Urothelium cell line (cell line): ENCODE results near the gene PRX.
"Not testable (repeated sequence)": the region's sequence is repeated elsewhere in the genome, so short reads cannot be mapped to it uniquely, and the experiment has no call there.

Experiments
- DNase-seq: peaks from one replicate; pipeline ENCODE4 v3.0.0; 2011; ENCODE audit warnings: low spot score, mixed read lengths
- FAIRE-seq: peaks from 2 replicates; lab custom pipeline; 2011; peaks lifted over from hg19 to GRCh38; lab: Jason Lieb, UNC

The PRX gene

DNA sequence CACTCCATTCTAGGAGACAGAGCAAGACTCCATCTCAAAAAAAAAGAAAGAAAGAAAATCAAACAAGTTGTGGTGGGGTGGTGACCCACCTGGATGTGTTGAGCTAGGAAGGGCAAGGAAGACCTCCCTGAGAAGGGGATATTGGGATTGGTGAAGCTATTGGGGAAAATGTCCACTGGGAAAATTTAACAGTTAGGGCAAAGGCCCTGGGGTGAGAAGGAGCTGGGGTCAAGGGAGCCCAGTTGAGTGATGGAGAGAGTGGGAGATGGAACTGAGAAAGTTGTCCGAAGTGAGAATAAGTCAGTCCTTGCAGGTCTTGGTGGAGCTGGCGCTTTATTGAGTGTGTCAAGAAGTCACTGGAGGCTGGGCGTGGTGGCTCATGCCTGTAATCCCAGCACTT lies 25.1 kb upstream of the PRX start:
- FAIRE-seq (no peak), DNase-seq (no peak)

DNA sequence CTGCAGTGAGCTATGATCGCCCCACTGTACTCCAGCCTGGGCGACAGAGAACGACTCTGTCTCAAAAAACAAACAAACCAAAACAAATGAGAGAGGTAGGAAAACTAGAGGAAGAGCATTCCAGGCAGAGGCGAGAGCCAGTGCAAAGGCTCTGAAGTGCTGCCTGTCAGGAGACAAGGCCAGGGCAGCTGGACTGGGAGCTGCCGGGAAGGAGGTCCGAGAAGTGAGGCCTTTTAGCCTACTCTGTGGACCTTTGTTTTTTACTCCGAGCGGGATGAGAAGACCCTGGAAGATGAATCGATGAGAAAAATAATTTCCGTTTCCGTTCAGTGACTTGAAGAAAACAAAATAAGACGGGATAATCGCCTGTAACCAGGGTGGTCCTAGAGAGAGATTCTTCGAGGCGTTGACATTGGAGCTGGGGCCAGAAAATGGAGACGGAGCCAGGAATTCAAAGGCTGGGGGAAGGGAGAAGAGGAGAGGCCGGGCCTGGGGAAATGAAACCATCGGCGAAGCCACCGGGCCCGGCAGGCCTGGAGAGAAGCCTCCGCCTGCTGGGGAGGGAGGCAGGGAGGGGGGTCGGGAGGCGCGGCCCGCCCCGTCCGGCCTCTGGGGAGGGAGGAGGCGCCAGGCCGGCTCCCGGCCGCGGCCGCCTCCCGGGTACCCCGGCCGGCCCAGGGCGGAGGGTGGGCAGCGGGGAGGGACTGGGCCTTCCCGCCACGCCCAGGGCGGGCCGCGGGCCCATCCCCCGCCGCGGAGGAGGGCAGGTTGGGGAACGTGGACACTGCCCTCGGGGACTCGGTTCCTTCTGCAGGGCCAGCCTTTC lies 20.4 kb upstream of the PRX start:
- no peak for FAIRE-seq
- DNase-seq = peak; percentile 91

GRCh38 chr19:40432760-40433159 lies 19.6 kb upstream of the PRX start:
- not testable (repeated sequence) for FAIRE-seq, DNase-seq

GRCh38 chr19:40431698-40432097 lies 18.5 kb upstream of the PRX start:
- FAIRE-seq (no peak), DNase-seq (no peak)

DNA sequence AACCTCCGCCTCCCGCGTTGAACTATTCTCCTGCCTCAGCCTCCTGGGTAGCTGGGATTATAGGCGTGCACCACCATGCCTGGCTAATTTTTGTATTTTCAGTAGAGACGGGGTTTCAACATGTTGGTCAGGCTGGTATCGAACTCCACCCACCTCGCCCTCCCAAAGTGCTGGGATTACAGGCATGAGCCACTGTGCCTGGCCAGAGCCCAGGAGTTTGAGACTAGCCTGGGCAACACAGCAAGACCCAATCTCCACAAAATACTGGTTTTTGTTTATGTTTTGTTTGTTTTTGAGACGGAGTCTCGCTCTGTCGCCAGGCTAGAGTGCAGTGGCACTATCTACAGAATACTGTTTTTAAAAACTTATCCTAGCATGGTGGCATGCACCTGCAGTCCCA lies 17.1 kb upstream of the PRX start:
- not testable (repeated sequence) for DNase-seq, FAIRE-seq

- not testable (repeated sequence) for FAIRE-seq, DNase-seq
These were observed 15.0 kb upstream of the PRX start for GRCh38 chr19:40428197-40428596.

DNA sequence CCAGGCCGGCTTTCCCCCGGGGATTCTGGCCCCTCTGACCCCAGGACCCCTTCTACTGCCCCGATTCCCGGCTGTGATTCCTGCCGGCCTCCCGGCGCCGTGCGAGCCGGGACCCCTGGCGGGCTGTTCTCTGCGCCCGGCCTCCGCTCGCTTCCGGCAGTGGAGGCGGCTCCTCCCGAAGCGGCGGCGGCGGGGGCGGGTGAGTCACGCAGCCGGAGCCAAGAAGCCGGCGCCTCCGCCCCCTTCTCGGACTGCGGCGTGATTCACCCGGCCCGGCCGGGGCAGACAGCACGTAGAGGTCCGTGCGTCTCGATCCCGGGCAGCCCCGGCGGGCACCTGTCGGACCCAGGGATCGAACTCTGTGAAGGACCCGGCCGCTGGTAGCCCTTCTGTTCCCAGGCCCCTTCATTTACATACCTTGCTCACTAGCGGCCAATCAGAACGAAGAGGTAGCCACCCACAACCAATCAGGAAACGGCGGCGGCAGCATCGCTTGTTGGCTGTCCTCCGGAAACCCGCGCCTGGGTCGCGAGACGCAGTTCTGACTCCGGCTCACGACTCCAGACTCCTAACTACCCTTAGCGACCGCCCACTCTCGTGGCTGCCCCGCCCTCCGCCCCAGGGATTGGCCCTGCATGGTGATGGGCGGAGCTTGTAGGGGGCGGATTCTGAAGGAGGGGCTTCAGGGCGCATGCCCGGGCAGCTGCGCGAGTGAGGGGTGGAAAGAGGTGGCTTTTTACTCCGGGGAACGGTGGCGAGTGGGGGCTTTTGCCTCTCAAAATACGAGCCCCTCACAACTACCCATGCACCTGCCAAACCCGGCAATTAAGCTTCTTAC lies 12.5 kb upstream of the PRX start, which contains the start of gene SERTAD1:
TSS of gene SERTAD1 (minus strand) at position 543 of the 838 bp plus-strand sequence. CDS start 2,446 bp downstream, outside the sequence.
- FAIRE-seq (peak; percentile 69), DNase-seq (peak; percentile 98)

- FAIRE-seq (no peak), DNase-seq (no peak)
These were observed 11.7 kb upstream of the PRX start for GRCh38 chr19:40424637-40425449.

DNA sequence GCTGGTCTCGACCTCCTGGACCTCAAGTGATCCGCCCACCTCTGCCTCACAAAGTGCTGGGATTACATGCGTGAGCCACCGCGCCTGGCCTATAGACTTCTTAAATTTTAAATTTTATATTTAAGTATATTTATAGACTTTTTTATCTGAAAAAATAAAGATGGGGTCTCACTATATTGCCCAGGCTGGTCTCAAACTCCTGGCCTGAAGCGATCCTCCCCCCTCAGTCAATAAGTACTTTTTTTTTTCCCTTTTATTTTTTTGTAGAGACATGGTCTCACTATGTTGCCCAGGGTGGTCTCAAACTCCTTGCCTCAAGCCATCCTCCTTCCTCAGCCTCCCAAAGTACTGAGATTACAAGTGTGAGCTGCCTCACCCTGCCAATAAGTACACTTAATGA lies 10.8 kb upstream of the PRX start:
- no peak for FAIRE-seq

GRCh38 chr19:40422748-40423566 lies 9.8 kb upstream of the PRX start:
- no peak for FAIRE-seq

More for the DNA sequence above, 10.8 kb upstream of the PRX start:
- DNase-seq = no peak

GRCh38 chr19:40421993-40422747 lies 9.0 kb upstream of the PRX start:
- DNase-seq = no peak
- no peak for FAIRE-seq

More at GRCh38 chr19:40422748-40423566, 9.8 kb upstream of the PRX start:
- no peak for DNase-seq

GRCh38 chr19:40420766-40421765 lies 7.9 kb upstream of the PRX start:
- peak; percentile 40 for FAIRE-seq

DNA sequence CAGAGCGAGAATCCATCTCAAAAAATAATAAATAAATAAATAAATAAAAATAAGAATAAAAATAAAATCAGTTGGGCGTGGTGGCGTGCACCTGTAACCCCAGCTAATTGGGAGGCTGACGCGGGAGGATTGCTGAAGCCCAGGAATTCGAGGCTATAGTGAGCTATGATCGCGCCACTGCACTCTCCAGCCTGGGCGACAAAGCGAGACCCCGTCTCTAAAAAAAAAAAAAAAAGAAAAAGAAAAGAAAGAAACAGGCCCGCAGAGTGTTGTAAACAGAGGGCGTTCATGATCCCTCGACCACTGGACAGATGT lies 7.2 kb upstream of the PRX start:
- DNase-seq (no peak), FAIRE-seq (no peak)

More at GRCh38 chr19:40420766-40421765, 7.9 kb upstream of the PRX start:
- DNase-seq = peak; percentile 89

- FAIRE-seq (no peak), DNase-seq (no peak)
These were observed 6.6 kb upstream of the PRX start for GRCh38 chr19:40419780-40420179.

DNA sequence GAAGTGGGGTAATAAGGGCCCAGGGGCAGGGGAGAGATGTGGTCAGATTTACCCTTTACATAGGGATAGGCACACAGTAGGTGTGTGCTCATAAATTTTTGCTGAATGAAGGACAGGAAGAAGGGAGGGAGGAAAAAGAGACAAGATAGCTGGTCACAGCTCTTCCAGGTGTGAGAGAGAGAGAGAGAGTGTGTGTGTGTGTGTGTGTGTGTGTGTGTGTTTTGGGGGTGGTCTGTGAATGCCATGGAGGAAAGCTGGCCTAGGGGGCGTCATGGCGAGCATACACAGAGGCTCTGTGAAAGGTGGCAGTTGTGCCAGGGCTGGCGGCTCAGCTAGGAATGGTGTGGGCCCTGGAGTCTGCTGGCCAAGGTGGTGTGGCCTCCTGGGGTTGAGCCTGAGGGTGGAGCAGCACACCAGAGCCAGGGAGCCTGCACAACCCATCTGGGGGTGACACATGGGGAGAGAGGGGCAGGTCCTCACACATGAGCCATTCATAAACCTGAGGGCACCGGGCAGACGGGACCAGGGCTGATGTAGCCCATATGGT lies 6.0 kb upstream of the PRX start:
- no peak for DNase-seq

DNA sequence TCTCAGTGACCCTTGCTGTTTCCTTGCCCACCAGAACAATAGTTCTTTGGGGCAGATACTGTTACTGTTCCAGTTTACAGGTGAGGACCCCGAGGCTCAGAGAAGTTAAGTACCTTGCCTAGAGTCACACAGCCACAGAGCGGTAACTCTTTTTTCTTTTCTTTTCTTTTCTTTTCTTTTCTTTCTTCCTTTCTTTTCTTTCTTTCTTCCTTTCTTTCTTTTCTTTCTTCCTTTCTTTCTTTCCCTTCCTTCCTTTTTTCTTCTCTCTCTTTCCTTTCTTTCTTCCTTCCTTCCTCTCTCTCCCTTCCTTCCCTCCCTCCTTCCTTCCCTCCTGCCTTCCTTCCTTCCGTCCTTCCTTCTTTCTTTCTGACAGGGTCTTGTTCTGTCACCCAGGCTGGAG lies 4.9 kb upstream of the PRX start:
- no peak for FAIRE-seq
- no peak for DNase-seq

More for the DNA sequence above, 6.0 kb upstream of the PRX start:
- no peak for FAIRE-seq

- FAIRE-seq = no peak
These were observed 4.4 kb upstream of the PRX start for GRCh38 chr19:40417643-40417981.

More at GRCh38 chr19:40417643-40417981, 4.4 kb upstream of the PRX start:
- no peak for DNase-seq
